ENCODE data around the gene MOXD1.
"Not testable (repeated sequence)": the region's sequence is repeated elsewhere in the genome, so short reads cannot be mapped to it uniquely, and the experiment has no call there.

Gene MOXD1

GRCh38 chr6:132362442-132363185, 38.7 kb downstream of the MOXD1 start:
- Histone ChIP-seq H3K4me3 (ENCODE audit: low read length) (no peak overlapping the region), H3K36me3 (ENCODE audit: control insufficient read depth, insufficient read depth, low read length) (no peaks in the 10 kb centered on the region), H3K27me3 (ENCODE audit: control insufficient read depth, insufficient read depth, low read length) (no peaks in the 10 kb centered on the region), H3K27ac (ENCODE audit: low read depth, low read length) (no peak overlapping the region), H3K4me1 (ENCODE audit: control insufficient read depth, insufficient read depth, low read length) (no peaks in the 10 kb centered on the region), H3K9ac (ENCODE audit: low read length) (no peak overlapping the region)

GRCh38 chr6:132361101-132361500, 40.2 kb downstream of the MOXD1 start:
- Histone ChIP-seq H3K36me3 (ENCODE audit: control insufficient read depth, insufficient read depth, low read length) (no peaks in the 10 kb centered on the region), H3K27me3 (ENCODE audit: control insufficient read depth, insufficient read depth, low read length) (no peaks in the 10 kb centered on the region), H3K9ac (ENCODE audit: low read length) (no peak overlapping the region), H3K4me3 (ENCODE audit: low read length) (no peak overlapping the region), H3K27ac (ENCODE audit: low read depth, low read length) (no peak overlapping the region), H3K4me1 (ENCODE audit: control insufficient read depth, insufficient read depth, low read length) (no peaks in the 10 kb centered on the region)

- Histone ChIP-seq H3K4me3 (ENCODE audit: low read length) (no peak overlapping the region), H3K9ac (ENCODE audit: low read length) (no peak overlapping the region), H3K27ac (ENCODE audit: low read depth, low read length) (no peak overlapping the region), H3K4me1 (ENCODE audit: control insufficient read depth, insufficient read depth, low read length) (no peaks in the 10 kb centered on the region), H3K27me3 (ENCODE audit: control insufficient read depth, insufficient read depth, low read length) (no peaks in the 10 kb centered on the region), H3K36me3 (ENCODE audit: control insufficient read depth, insufficient read depth, low read length) (no peaks in the 10 kb centered on the region)
Measured at GRCh38 chr6:132359886-132360285, 41.4 kb downstream of the MOXD1 start.

- no peak overlapping the region for H3K9ac ChIP-seq (ENCODE audit: low read length)
- H3K36me3 ChIP-seq (ENCODE audit: control insufficient read depth, insufficient read depth, low read length) = no peaks in the 10 kb centered on the region
- H3K27ac ChIP-seq (ENCODE audit: low read depth, low read length) = no peak overlapping the region
- H3K27me3 ChIP-seq (ENCODE audit: control insufficient read depth, insufficient read depth, low read length) = no peaks in the 10 kb centered on the region
- H3K4me1 ChIP-seq (ENCODE audit: control insufficient read depth, insufficient read depth, low read length) = no peaks in the 10 kb centered on the region
- H3K4me3 ChIP-seq (ENCODE audit: low read length) = no peak overlapping the region
Measured at GRCh38 chr6:132357120-132357519, 44.2 kb downstream of the MOXD1 start.

GRCh38 chr6:132354517-132355167, 46.6 kb downstream of the MOXD1 start:
- Histone ChIP-seq H3K36me3 (ENCODE audit: control insufficient read depth, insufficient read depth, low read length) (no peaks in the 10 kb centered on the region), H3K27me3 (ENCODE audit: control insufficient read depth, insufficient read depth, low read length) (no peaks in the 10 kb centered on the region), H3K9ac (ENCODE audit: low read length) (no peak overlapping the region), H3K4me3 (ENCODE audit: low read length) (no peak overlapping the region), H3K4me1 (ENCODE audit: control insufficient read depth, insufficient read depth, low read length) (no peaks in the 10 kb centered on the region), H3K27ac (ENCODE audit: low read depth, low read length) (no peak overlapping the region)

- H3K4me3 ChIP-seq (ENCODE audit: low read length); H3K27ac ChIP-seq (ENCODE audit: low read depth, low read length); H3K4me1 ChIP-seq (ENCODE audit: control insufficient read depth, insufficient read depth, low read length); H3K36me3 ChIP-seq (ENCODE audit: control insufficient read depth, insufficient read depth, low read length); H3K27me3 ChIP-seq (ENCODE audit: control insufficient read depth, insufficient read depth, low read length); H3K9ac ChIP-seq (ENCODE audit: low read length): not testable (repeated sequence)
Measured at GRCh38 chr6:132351986-132352385, 49.3 kb downstream of the MOXD1 start.

- H3K27me3 ChIP-seq (ENCODE audit: control insufficient read depth, insufficient read depth, low read length) = no peaks in the 10 kb centered on the region
- H3K27ac ChIP-seq (ENCODE audit: low read depth, low read length) = no peak overlapping the region
- H3K9ac ChIP-seq (ENCODE audit: low read length) = no peak overlapping the region
- H3K36me3 ChIP-seq (ENCODE audit: control insufficient read depth, insufficient read depth, low read length) = no peaks in the 10 kb centered on the region
- no peaks in the 10 kb centered on the region for H3K4me1 ChIP-seq (ENCODE audit: control insufficient read depth, insufficient read depth, low read length)
- no peak overlapping the region for H3K4me3 ChIP-seq (ENCODE audit: low read length)
Measured at GRCh38 chr6:132348231-132348630, 53.0 kb downstream of the MOXD1 start.

GRCh38 chr6:132344811-132345210, 56.5 kb downstream of the MOXD1 start:
- Histone ChIP-seq H3K9ac (ENCODE audit: low read length) (no peak overlapping the region), H3K4me1 (ENCODE audit: control insufficient read depth, insufficient read depth, low read length) (no peaks in the 10 kb centered on the region), H3K27ac (ENCODE audit: low read depth, low read length) (no peak overlapping the region)

GRCh38 chr6:132341646-132342045, 59.6 kb downstream of the MOXD1 start:
- Histone ChIP-seq H3K27ac (ENCODE audit: low read depth, low read length) (no peak overlapping the region), H3K36me3 (ENCODE audit: control insufficient read depth, insufficient read depth, low read length) (no peaks in the 10 kb centered on the region), H3K27me3 (ENCODE audit: control insufficient read depth, insufficient read depth, low read length) (no peaks in the 10 kb centered on the region), H3K4me1 (ENCODE audit: control insufficient read depth, insufficient read depth, low read length) (no peaks in the 10 kb centered on the region), H3K9ac (ENCODE audit: low read length) (no peak overlapping the region), H3K4me3 (ENCODE audit: low read length) (no peak overlapping the region)

More at GRCh38 chr6:132344811-132345210, 56.5 kb downstream of the MOXD1 start:
- no peak overlapping the region for H3K4me3 ChIP-seq (ENCODE audit: low read length)
- no peaks in the 10 kb centered on the region for H3K27me3 ChIP-seq (ENCODE audit: control insufficient read depth, insufficient read depth, low read length)
- no peaks in the 10 kb centered on the region for H3K36me3 ChIP-seq (ENCODE audit: control insufficient read depth, insufficient read depth, low read length)

- H3K27me3 ChIP-seq (ENCODE audit: control insufficient read depth, insufficient read depth, low read length) = no peaks in the 10 kb centered on the region
- H3K4me3 ChIP-seq (ENCODE audit: low read length) = no peak overlapping the region
- H3K9ac ChIP-seq (ENCODE audit: low read length) = no peak overlapping the region
- no peak overlapping the region for H3K27ac ChIP-seq (ENCODE audit: low read depth, low read length)
- H3K4me1 ChIP-seq (ENCODE audit: control insufficient read depth, insufficient read depth, low read length) = no peaks in the 10 kb centered on the region
- no peaks in the 10 kb centered on the region for H3K36me3 ChIP-seq (ENCODE audit: control insufficient read depth, insufficient read depth, low read length)
Measured at GRCh38 chr6:132334521-132334885, 66.8 kb downstream of the MOXD1 start.

GRCh38 chr6:132333639-132334520, 67.4 kb downstream of the MOXD1 start:
- H3K27me3 ChIP-seq (ENCODE audit: control insufficient read depth, insufficient read depth, low read length) = no peaks in the 10 kb centered on the region
- no peak overlapping the region for H3K27ac ChIP-seq (ENCODE audit: low read depth, low read length)
- H3K9ac ChIP-seq (ENCODE audit: low read length) = no peak overlapping the region
- H3K4me1 ChIP-seq (ENCODE audit: control insufficient read depth, insufficient read depth, low read length) = no peaks in the 10 kb centered on the region
- no peak overlapping the region for H3K4me3 ChIP-seq (ENCODE audit: low read length)
- H3K36me3 ChIP-seq (ENCODE audit: control insufficient read depth, insufficient read depth, low read length) = no peaks in the 10 kb centered on the region

GRCh38 chr6:132330759-132331158, 70.5 kb downstream of the MOXD1 start:
- Histone ChIP-seq H3K9ac (ENCODE audit: low read length) (no peak overlapping the region), H3K4me1 (ENCODE audit: control insufficient read depth, insufficient read depth, low read length) (no peaks in the 10 kb centered on the region), H3K4me3 (ENCODE audit: low read length) (no peak overlapping the region), H3K27ac (ENCODE audit: low read depth, low read length) (no peak overlapping the region), H3K27me3 (ENCODE audit: control insufficient read depth, insufficient read depth, low read length) (no peaks in the 10 kb centered on the region), H3K36me3 (ENCODE audit: control insufficient read depth, insufficient read depth, low read length) (no peaks in the 10 kb centered on the region)

Measured in rectal smooth muscle tissue (tissue), 1 donor.